K562 (cell line): ENCODE results near the gene GIT2. TPM values are rescaled to one million over a fixed set of nuclear protein-coding genes. Genes with fewer than 3 reads are reported as not detected.

Source experiments
- ATAC-seq: fragments of 200-7000 bp; cut with Tn5 transposase; 3 replicates; pipeline ENCODE4 v1.9.1; 2020; ENCODE audit warnings: moderate library complexity
- BruUV-seq: library from RNA; stranded (reverse); fragments of 400-500 nt; replicated peaks from 2 replicates; lab custom pipeline; 2021; lab: Mats Ljungman, UMichigan
- CTCF ChIA-PET: fragments of 300-600 bp; formaldehyde crosslinking; extraction: SDS; loops from one replicate; lab custom pipeline; 2021; ENCODE audit warnings: low intra/inter-chr PET ratio; lab: Yijun Ruan, JAX
- POLR2A ChIA-PET: fragments of 300-600, 350-650 bp; sonication (Branson Sonifier 250); formaldehyde crosslinking; extraction: SDS; loops from one replicate; lab custom pipeline; 2021; ENCODE audit warnings: antibody characterized with exemption, inconsistent platforms; lab: Yijun Ruan, JAX
- DNase-seq, 4 experiments: peaks; one replicate each; pipeline versions ENCODE4 v3.0.0 to v3.0.0-alpha.2; 2011 to 2018; ENCODE audit warnings: low spot score in 3 of 4, mixed read lengths in 3 of 4; ENCODE audit errors: extremely low read depth in 1 of 4
- FAIRE-seq: peaks from 2 replicates; lab custom pipeline; 2011; peaks lifted over from hg19 to GRCh38; lab: Jason Lieb, UNC
- H2AFZ ChIP-seq: 2 replicates; pipeline ENCODE4 v1.6.0; 2011; ENCODE audit warnings: low read depth, low read length, control low read depth, inconsistent platforms
- H3K27ac ChIP-seq: fragments of 200-600 bp; 3 replicates; pipeline ENCODE4 v1.8.0; 2011; ENCODE audit warnings: low read depth, mild to moderate bottlenecking, control low read depth, inconsistent platforms, low read length, moderate library complexity, mixed read lengths; ENCODE audit errors: extremely low read depth
- H3K27me3 ChIP-seq, 2 experiments: fragments of 300-600 bp in 1 of 2; 2 replicates in 1 of 2; 3 replicates in 1 of 2; pipeline versions ENCODE4 v1.6.0 to v1.8.0; 2011; ENCODE audit warnings: inconsistent platforms in 2 of 2, low read length in 2 of 2, mild to moderate bottlenecking in 1 of 2, mixed read lengths in 1 of 2, moderate library complexity in 1 of 2; ENCODE audit not compliant: control insufficient read depth in 2 of 2, insufficient read depth in 2 of 2
- H3K36me3 ChIP-seq: fragments of 300-600 bp; 3 replicates; pipeline ENCODE4 v1.8.0; 2011; ENCODE audit warnings: mild to moderate bottlenecking, low read length, inconsistent platforms; ENCODE audit not compliant: control insufficient read depth, insufficient read depth
- H3K4me1 ChIP-seq, 2 experiments: fragments of 200-600 bp in 1 of 2; replicated peaks in 1 of 2; 2 replicates in 1 of 2; 3 replicates in 1 of 2; pipeline versions ENCODE4 v1.5.1 to v1.8.0; 2011; ENCODE audit warnings: inconsistent platforms in 2 of 2, low read length in 2 of 2, mild to moderate bottlenecking in 1 of 2, mixed read lengths in 1 of 2, moderate library complexity in 1 of 2; ENCODE audit not compliant: control insufficient read depth in 2 of 2, insufficient read depth in 2 of 2
- H3K4me2 ChIP-seq: 2 replicates; pipeline ENCODE4 v1.6.1; 2011; ENCODE audit warnings: low read length, control low read depth, inconsistent platforms, mixed read lengths; ENCODE audit not compliant: insufficient read depth
- H3K4me3 ChIP-seq: fragments of 200-600 bp; sonication (generic), shearing (Covaris generic); 2 replicates; pipeline ENCODE4 v1.5.1; 2016; ENCODE audit warnings: control low read depth, inconsistent platforms
- H3K79me2 ChIP-seq: fragments of 200-600 bp; 3 replicates; pipeline ENCODE4 v1.8.0; 2011; ENCODE audit warnings: low read length, inconsistent platforms; ENCODE audit not compliant: control insufficient read depth, insufficient read depth
- H3K9ac ChIP-seq, 2 experiments: 2 replicates each; pipeline versions ENCODE4 v1.6.0 to v1.6.1; 2011; ENCODE audit warnings: low read depth in 2 of 2, low read length in 2 of 2, control low read depth in 1 of 2, inconsistent platforms in 1 of 2, mild to moderate bottlenecking in 1 of 2, mixed read lengths in 1 of 2; ENCODE audit not compliant: insufficient read depth in 1 of 2
- H3K9me1 ChIP-seq: one replicate; pipeline ENCODE4 v1.6.0; 2011; ENCODE audit warnings: inconsistent platforms, mild to moderate bottlenecking, low read length, moderate library complexity; ENCODE audit not compliant: control insufficient read depth, insufficient read depth
- H3K9me3 ChIP-seq: replicated peaks from 2 replicates; pipeline ENCODE4 v1.5.1; 2011; ENCODE audit warnings: low read depth, low read length, inconsistent platforms; ENCODE audit not compliant: control insufficient read depth, insufficient read depth
- H4K20me1 ChIP-seq: replicated peaks from 2 replicates; pipeline ENCODE4 v1.6.1; 2011; ENCODE audit warnings: low read length, inconsistent platforms, mixed read lengths; ENCODE audit not compliant: control insufficient read depth, insufficient read depth
- CBFA2T3 ChIP-seq: fragments of 450-650 bp; IDR thresholded peaks from 2 replicates; pipeline ENCODE4 v1.6.1; 2017
- CSDE1 ChIP-seq, 2 experiments: fragments of 450-650 bp; IDR thresholded peaks; 2 replicates each; pipeline ENCODE4 v1.6.1; 2016; ENCODE audit warnings: mild to moderate bottlenecking in 1 of 2
- GMEB1 ChIP-seq: fragments of 250-450 bp; sonication (Bioruptor Pico); IDR thresholded peaks from 2 replicates; pipeline ENCODE4 v1.4.0; 2020; ENCODE audit warnings: mild to moderate bottlenecking
- KAT8 ChIP-seq: fragments of 450-650 bp; IDR thresholded peaks from 2 replicates; pipeline ENCODE4 v1.6.1; 2016; ENCODE audit warnings: low read depth, mild to moderate bottlenecking
- NCOA1 ChIP-seq: fragments of 450-650 bp; IDR thresholded peaks from 2 replicates; pipeline ENCODE4 v1.6.1; 2016; ENCODE audit warnings: low read depth
- NR1H2 ChIP-seq: sonication (generic); formaldehyde crosslinking; IDR thresholded peaks from 2 replicates; pipeline ENCODE4 v1.4.0; 2020; ENCODE audit warnings: mild to moderate bottlenecking, missing genetic modification reagents
- PYGO2 ChIP-seq: fragments of 450-650 bp; IDR thresholded peaks from 2 replicates; pipeline ENCODE4 v1.6.1; 2016; ENCODE audit warnings: mild to moderate bottlenecking, missing genetic modification characterization, moderate library complexity, missing compliant biosample characterization
- RBBP5 ChIP-seq: fragments of 200-600 bp; sonication (generic); IDR thresholded peaks from 2 replicates; pipeline ENCODE4 v1.6.1; 2012; ENCODE audit warnings: borderline replicate concordance, mild to moderate bottlenecking, low read length, control low read depth, inconsistent platforms; ENCODE audit not compliant: insufficient read depth, poor library complexity, severe bottlenecking
- RBM17 ChIP-seq: fragments of 200-400 bp; formaldehyde crosslinking; IDR thresholded peaks from 2 replicates; pipeline ENCODE4 v1.6.1; 2017; ENCODE audit warnings: low read depth, mild to moderate bottlenecking, low read length, borderline replicate concordance
- RBM25 ChIP-seq: fragments of 200-400 bp; formaldehyde crosslinking; IDR thresholded peaks from 2 replicates; pipeline ENCODE4 v1.6.1; 2018; ENCODE audit warnings: low read length, low read depth, moderate library complexity; ENCODE audit not compliant: severe bottlenecking
- SAFB2 ChIP-seq: fragments of 200-400 bp; formaldehyde crosslinking; IDR thresholded peaks from 2 replicates; pipeline ENCODE4 v1.6.1; 2018; ENCODE audit warnings: borderline replicate concordance, low read length, low read depth, moderate library complexity; ENCODE audit not compliant: severe bottlenecking
- SMARCA4 ChIP-seq: fragments of 450-650 bp; IDR thresholded peaks from 2 replicates; pipeline ENCODE4 v1.6.1; 2016
- STAT5B ChIP-seq: fragments of 250-450 bp; sonication (Bioruptor Pico); IDR thresholded peaks from 2 replicates; pipeline ENCODE4 v1.8.0; 2021; ENCODE audit warnings: mild to moderate bottlenecking, inconsistent platforms
- TAF15 ChIP-seq: fragments of 200-400 bp; formaldehyde crosslinking; IDR thresholded peaks from 2 replicates; pipeline ENCODE4 v1.6.1; 2017; ENCODE audit warnings: mild to moderate bottlenecking, low read depth, low read length, moderate library complexity
- ZKSCAN8 ChIP-seq: fragments of 200-800 bp; sonication (Bioruptor generic); IDR thresholded peaks from 2 replicates; pipeline ENCODE4 v1.6.1; 2016; ENCODE audit warnings: missing genetic modification characterization, missing compliant biosample characterization
- ZNF431 ChIP-seq: sonication (generic); formaldehyde crosslinking; IDR thresholded peaks from 2 replicates; pipeline ENCODE4 v1.8.0; 2022; ENCODE audit warnings: mild to moderate bottlenecking, missing genetic modification reagents
- ZNF696 ChIP-seq: fragments of 250-450 bp; sonication (Bioruptor Pico); conservative IDR thresholded peaks from 2 replicates; pipeline ENCODE4 v1.4.0; 2020; ENCODE audit warnings: mild to moderate bottlenecking, moderate library complexity
- WGBS: fragments of 100-300 bp; shearing (Covaris generic); methylation state at CpG from one replicate; pipeline ENCODE4 v1.1.6; 2016; ENCODE audit warnings: low coverage, mixed read lengths; ENCODE audit not compliant: insufficient coverage; ENCODE audit errors: missing lambda C conversion rate; 5-methylcytosine and 5-hydroxymethylcytosine counted together
- in situ Hi-C: fragments of 300-500 bp; cut with MboI; formaldehyde crosslinking; loops from 4 replicates; pipeline ENCODE4 v1.15.0; 2018; ENCODE audit warnings: inconsistent platforms, mixed read lengths
- intact Hi-C: fragments of 100-400 bp; cut with micrococcal nuclease; formaldehyde crosslinking; loops from 2 replicates; pipeline ENCODE4 v1.14.2; 2022
- polyA plus RNA-seq, 8 experiments: library from polyadenylated mRNA; depleted of rRNA in 4 of 8; stranded (reverse) in 5 of 8; unstranded in 3 of 8; fragments of >200 nt; fragmentation: Nextera tagmentation in 2 of 8; fragmentation: Illumina TruSeq in 1 of 8; extraction: Ambion mirVana in 2 of 8; extraction: Trizol in 1 of 8; gene quantifications; 2 replicates each; pipeline versions ENCODE4 v1.2.1 to v1.2.3, GENCODE V29; 2011 to 2014; ENCODE audit warnings: inconsistent platforms in 1 of 8, missing spikeins in 1 of 8
- total RNA-seq, 7 experiments: library from RNA; depleted of rRNA in 6 of 7; stranded (reverse); fragments of >200 nt in 6 of 7; fragmentation: Illumina TruSeq in 2 of 7; extraction: Trizol in 2 of 7; gene quantifications; 2 replicates each; pipeline versions ENCODE4 v1.2.1 to v1.2.3, GENCODE V29; 2011 to 2021; ENCODE audit warnings: low replicate concordance in 1 of 7

Gene GIT2
- total and polyA plus RNA-seq, 9 of the 15 experiments (the other 6 are each of a cell fraction or from before 2014, with no cell fraction given): 4.0 to 30.4 (median 23.5) TPM

GRCh38 chr12:109892748-109893147 lies 103.4 kb downstream of the GIT2 start:
- ATAC-seq (no peak), FAIRE-seq (peak; percentile 44), DNase-seq (no peak)
- H3K4me2 ChIP-seq: no peak overlapping the region
- no peaks in the 10 kb centered on the region for H3K79me2 ChIP-seq
- no peak overlapping the region for H3K4me3 ChIP-seq
- no peak overlapping the region for H3K27ac ChIP-seq
- H3K4me1 ChIP-seq: peaks cover 0 to 9% of the 10 kb centered on the region in 2 experiments; a peak in 2 of 5 replicates
- H3K9ac ChIP-seq: no peak overlapping the region
- no peak overlapping the region for H2AFZ ChIP-seq
- no peaks in the 10 kb centered on the region for H3K9me3 ChIP-seq
- H4K20me1 ChIP-seq: no peaks in the 10 kb centered on the region
- CTCF ChIA-PET: no interaction called here
- POLR2A ChIA-PET: interaction anchor here (1.5 kb wide), 1 partner anchor 33 kb away, joined by 3 read pairs; no protein-coding TSS in a partner anchor
- 13% methylated on average over 4 of the region's 4 CpGs for WGBS
- BruUV-seq: no TSS peak
- no peaks in the 10 kb centered on the region for H3K9me1 ChIP-seq
- peaks cover 4 to 20% of the 10 kb centered on the region in 2 experiments for H3K27me3 ChIP-seq
- no peak for TF ChIP-seq ZKSCAN8 (CRISPR knock-in tag)
- no peak for TF ChIP-seq CSDE1 (IDR thresholded peaks at IDR 0.05)
- no peak for TF ChIP-seq SAFB2
- intact Hi-C loops (no loop called here), in situ Hi-C loops (no loop called here)
- no peaks in the 10 kb centered on the region for H3K36me3 ChIP-seq

GRCh38 chr12:109892165-109892715 lies 103.9 kb downstream of the GIT2 start:
- Histone ChIP-seq H3K4me2 (no peak overlapping the region), H3K9me3 (no peaks in the 10 kb centered on the region), H3K27me3 (peaks cover 4 to 20% of the 10 kb centered on the region in 2 experiments), H3K27ac (no peak overlapping the region), H3K4me3 (no peak overlapping the region), H2AFZ (no peak overlapping the region), H3K9me1 (no peaks in the 10 kb centered on the region), H3K79me2 (no peaks in the 10 kb centered on the region), H3K9ac (no peak overlapping the region), H4K20me1 (no peaks in the 10 kb centered on the region), H3K36me3 (no peaks in the 10 kb centered on the region), H3K4me1 (peaks cover 0 to 9% of the 10 kb centered on the region in 2 experiments; a peak in 2 of 5 replicates)
- in situ Hi-C loops: no loop called here
- intact Hi-C loops: no loop called here
- DNase-seq (no peak), ATAC-seq (no peak), FAIRE-seq (no peak)
- POLR2A ChIA-PET: interaction anchor here (0.6 to 1.5 kb wide), 2 partner anchors 22 to 32 kb away, joined by 3 read pairs; no protein-coding TSS in a partner anchor
- WGBS: 7% methylated on average over 1 of the region's 1 CpG
- CTCF ChIA-PET: no interaction called here
- BruUV-seq: no TSS peak
- TF ChIP-seq GMEB1 (CRISPR knock-in tag): no peak
- TF ChIP-seq NCOA1: no peak
- no peak for TF ChIP-seq SMARCA4
- TF ChIP-seq PYGO2 (tag): no peak
- TF ChIP-seq RBM25: peak; percentile 6
- peak; percentile 28; the same call in 1 of the 2 replicates for TF ChIP-seq CBFA2T3
- no peak for TF ChIP-seq RBBP5
- TF ChIP-seq ZNF696 (CRISPR knock-in tag): no peak
- no peak for TF ChIP-seq STAT5B
- no peak for TF ChIP-seq ZNF431 (CRISPR knock-in tag)
- TF ChIP-seq KAT8: no peak
- TF ChIP-seq TAF15: no peak
- TF ChIP-seq RBM17: no peak
- TF ChIP-seq NR1H2 (CRISPR knock-in tag): no peak
